ENCODE data around the gene LZTS3. TPM values are rescaled to one million over a fixed set of nuclear protein-coding genes. Genes with fewer than 3 reads are reported as not detected.
A peak's percentile ranks its signal among the peaks of the same experiment; 100 is the strongest.
"Not testable (repeated sequence)": the region's sequence is repeated elsewhere in the genome, so short reads cannot be mapped to it uniquely, and the experiment has no call there.

The LZTS3 gene
- total RNA-seq, 1 donor from 2014 or later: 6.9 TPM

DNA sequence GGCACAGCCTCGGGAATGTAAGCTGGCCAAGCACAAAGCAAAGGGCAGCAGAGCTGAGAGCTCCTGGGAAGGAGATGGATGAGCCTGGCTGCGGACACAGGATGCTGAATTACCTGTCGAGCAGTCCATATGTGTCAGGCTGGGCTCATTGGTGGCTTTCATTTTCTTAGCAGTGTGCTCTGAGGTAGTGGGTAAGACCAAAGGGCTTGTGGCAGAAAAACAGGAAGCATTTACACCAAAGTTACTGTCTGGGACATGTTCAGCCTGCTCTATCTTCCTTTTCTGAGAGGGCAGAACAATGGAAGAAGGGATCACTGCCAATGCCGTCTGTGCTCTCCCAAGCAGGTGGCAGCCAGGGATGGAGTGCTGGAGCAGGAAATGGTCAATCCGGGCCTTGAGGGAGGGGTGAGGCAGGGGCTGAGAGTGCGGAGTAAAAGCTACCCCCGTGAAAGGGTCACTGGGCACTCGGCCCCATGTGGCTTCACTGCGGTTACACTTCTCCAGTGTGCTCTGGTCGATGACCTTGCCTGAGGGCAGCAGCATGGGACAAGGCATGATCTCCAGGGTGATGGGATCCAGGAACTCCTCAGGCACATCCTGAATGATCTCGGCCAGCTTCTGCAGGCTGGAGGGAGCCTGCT lies 52.0 kb downstream of the LZTS3 start:
- no peaks in the 10 kb centered on the region for H3K27me3 Mint-ChIP-seq (ENCODE audit: unreplicated experiment)
- H3K9me3 Mint-ChIP-seq (ENCODE audit: unreplicated experiment): no peaks in the 10 kb centered on the region
- no peak for DNase-seq (ENCODE audit: extremely low spot score, unreplicated experiment)
- H3K27ac Mint-ChIP-seq (ENCODE audit: unreplicated experiment): no peak overlapping the region
- H3K4me1 Mint-ChIP-seq (ENCODE audit: unreplicated experiment): peaks cover 4% of the 10 kb centered on the region
- no peak overlapping the region for H3K4me3 Mint-ChIP-seq (ENCODE audit: unreplicated experiment)
- peaks cover 19% of the 10 kb centered on the region for H3K36me3 Mint-ChIP-seq (ENCODE audit: unreplicated experiment)
- TF ChIP-seq, protein P1, sequence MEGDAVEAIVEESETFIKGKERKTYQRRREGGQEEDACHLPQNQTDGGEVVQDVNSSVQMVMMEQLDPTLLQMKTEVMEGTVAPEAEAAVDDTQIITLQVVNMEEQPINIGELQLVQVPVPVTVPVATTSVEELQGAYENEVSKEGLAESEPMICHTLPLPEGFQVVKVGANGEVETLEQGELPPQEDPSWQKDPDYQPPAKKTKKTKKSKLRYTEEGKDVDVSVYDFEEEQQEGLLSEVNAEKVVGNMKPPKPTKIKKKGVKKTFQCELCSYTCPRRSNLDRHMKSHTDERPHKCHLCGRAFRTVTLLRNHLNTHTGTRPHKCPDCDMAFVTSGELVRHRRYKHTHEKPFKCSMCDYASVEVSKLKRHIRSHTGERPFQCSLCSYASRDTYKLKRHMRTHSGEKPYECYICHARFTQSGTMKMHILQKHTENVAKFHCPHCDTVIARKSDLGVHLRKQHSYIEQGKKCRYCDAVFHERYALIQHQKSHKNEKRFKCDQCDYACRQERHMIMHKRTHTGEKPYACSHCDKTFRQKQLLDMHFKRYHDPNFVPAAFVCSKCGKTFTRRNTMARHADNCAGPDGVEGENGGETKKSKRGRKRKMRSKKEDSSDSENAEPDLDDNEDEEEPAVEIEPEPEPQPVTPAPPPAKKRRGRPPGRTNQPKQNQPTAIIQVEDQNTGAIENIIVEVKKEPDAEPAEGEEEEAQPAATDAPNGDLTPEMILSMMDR (IDR thresholded peaks at IDR 0.05): no peak

DNA sequence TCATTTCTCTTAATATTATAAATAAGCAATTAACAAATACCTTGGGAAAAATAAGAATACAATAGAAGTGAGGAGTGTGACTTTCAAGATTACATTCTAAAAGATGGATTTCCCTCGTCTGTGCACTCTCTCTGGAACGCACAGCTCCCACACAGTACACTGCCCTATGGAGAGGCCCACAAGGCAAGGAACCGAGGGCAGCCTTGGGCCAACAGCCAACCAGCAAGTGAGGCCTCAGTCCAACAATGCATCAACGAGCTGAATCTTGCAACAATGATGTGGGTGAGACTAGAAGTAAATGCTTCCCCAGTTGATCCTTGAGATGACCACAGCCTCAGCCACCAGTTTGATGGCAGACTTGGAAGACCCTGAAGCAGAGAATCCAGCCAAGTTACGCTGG lies 54.3 kb downstream of the LZTS3 start:
- H3K4me3 Mint-ChIP-seq (ENCODE audit: unreplicated experiment): no peak overlapping the region
- TF ChIP-seq, protein P1 (IDR thresholded peaks at IDR 0.05): no peak
- H3K9me3 Mint-ChIP-seq (ENCODE audit: unreplicated experiment): no peaks in the 10 kb centered on the region
- H3K27ac Mint-ChIP-seq (ENCODE audit: unreplicated experiment): peak overlapping the region; percentile 27
- peaks cover 20% of the 10 kb centered on the region for H3K36me3 Mint-ChIP-seq (ENCODE audit: unreplicated experiment)
- DNase-seq (ENCODE audit: extremely low spot score, unreplicated experiment): no peak
- peaks cover 7% of the 10 kb centered on the region for H3K4me1 Mint-ChIP-seq (ENCODE audit: unreplicated experiment)
- H3K27me3 Mint-ChIP-seq (ENCODE audit: unreplicated experiment): no peaks in the 10 kb centered on the region

DNA sequence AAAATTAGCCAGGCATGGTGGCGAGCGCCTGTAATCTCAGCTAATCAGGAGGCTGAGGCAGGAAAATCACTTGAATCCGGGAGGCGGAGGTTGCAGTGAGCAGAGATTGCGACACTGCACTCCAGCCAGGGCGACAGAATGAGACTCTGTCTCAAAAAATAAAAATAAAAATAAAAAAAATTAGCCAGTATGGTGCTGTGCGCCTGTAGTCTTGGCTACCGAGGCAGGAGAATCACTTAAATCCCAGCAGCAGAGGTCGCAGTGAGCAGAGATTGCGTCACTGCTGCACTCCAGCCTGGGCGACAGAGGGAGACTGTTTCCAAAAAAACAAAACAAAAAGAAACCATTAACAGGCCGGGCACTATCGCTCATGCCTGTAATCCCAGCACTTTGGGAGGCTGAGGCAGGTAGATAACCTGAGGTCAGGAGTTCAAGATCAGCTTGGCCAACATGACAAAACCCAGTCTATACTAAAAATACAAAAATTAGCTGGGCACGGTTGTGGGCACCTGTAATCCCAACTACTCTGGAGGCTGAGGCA lies 55.4 kb downstream of the LZTS3 start:
- not testable (repeated sequence) for H3K4me3 Mint-ChIP-seq (ENCODE audit: unreplicated experiment); DNase-seq (ENCODE audit: extremely low spot score, unreplicated experiment); H3K27me3 Mint-ChIP-seq (ENCODE audit: unreplicated experiment); H3K9me3 Mint-ChIP-seq (ENCODE audit: unreplicated experiment); H3K4me1 Mint-ChIP-seq (ENCODE audit: unreplicated experiment)
- TF ChIP-seq, protein P1 (IDR thresholded peaks at IDR 0.05): peak; percentile 60
- Mint-ChIP-seq H3K36me3 (ENCODE audit: unreplicated experiment) (peaks cover 23% of the 10 kb centered on the region), H3K27ac (ENCODE audit: unreplicated experiment) (peak overlapping the region; percentile 47)

DNA sequence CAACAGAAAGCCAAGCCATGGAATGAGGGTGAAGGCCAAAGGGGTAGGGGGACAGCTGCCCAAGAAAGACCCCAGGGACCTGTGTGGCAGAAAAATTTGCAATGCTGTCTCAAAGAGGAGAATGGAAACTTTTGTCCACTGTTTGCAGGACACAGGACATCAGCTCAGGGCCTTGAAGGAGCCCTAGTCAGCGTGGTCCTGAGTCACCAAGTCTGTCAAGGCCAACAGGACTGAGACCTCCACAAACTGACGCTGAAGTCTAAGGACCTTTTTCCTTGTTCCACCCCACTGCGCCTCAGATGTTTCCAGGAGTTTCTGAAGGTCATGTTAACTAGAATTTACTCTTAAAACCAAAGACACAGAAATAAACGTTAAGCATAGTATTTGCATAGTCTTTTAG lies 57.0 kb downstream of the LZTS3 start:
- Mint-ChIP-seq H3K36me3 (ENCODE audit: unreplicated experiment) (peaks cover 18% of the 10 kb centered on the region), H3K4me1 (ENCODE audit: unreplicated experiment) (peaks cover 3% of the 10 kb centered on the region), H3K9me3 (ENCODE audit: unreplicated experiment) (no peaks in the 10 kb centered on the region), H3K27ac (ENCODE audit: unreplicated experiment) (no peak overlapping the region), H3K27me3 (ENCODE audit: unreplicated experiment) (no peaks in the 10 kb centered on the region), H3K4me3 (ENCODE audit: unreplicated experiment) (no peak overlapping the region)
- TF ChIP-seq, protein P1 (IDR thresholded peaks at IDR 0.05): no peak
- no peak for DNase-seq (ENCODE audit: extremely low spot score, unreplicated experiment)

DNA sequence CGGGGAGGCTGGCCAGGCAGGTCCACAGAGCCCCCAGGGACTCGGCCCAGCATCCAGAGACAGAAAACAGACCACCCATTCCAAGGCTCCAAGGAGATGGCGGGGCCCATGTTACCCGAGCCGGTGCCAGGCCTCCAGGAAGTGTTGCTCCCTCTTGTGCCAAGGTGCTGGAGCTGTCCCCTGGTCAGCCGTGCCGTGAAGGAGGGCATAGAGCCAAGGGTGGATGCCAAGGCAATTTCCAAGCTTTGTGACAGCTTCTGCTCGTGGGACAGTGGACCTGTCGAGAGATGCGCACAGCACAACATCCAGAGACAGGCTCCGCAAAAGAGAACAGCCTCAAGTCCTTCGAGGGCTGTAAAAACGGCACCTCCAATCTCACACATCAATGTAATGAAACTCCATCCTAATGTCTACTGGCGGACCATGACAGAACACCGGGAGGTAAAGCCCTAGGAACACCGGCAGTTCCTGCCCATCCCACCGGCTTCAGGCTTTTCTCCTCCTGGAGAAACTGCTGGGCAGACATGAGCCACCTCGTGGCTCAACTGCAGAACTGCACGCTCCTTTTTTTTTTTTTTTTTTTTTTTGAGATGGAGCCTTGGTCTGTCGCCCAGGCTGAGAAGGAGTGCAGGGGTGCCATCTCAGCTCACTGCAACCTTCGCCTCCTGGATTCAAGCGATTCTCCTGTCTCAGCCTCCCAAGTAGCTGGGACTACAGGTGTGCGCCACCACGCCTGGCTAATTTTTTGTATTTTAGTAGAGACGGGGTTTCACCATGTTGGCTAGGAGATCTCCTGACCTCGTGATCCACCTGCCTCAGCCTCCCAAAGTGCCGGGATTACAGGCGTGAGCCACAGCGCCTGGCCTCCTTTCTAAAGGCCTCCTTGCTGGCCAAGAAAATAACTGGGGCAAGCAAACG lies 57.9 kb downstream of the LZTS3 start:
- TF ChIP-seq, protein P1 (IDR thresholded peaks at IDR 0.05): peak; percentile 73
- H3K4me1 Mint-ChIP-seq (ENCODE audit: unreplicated experiment): peaks cover 3% of the 10 kb centered on the region

More for the DNA sequence above, 57.9 kb downstream of the LZTS3 start:
- Mint-ChIP-seq H3K27me3 (ENCODE audit: unreplicated experiment) (no peaks in the 10 kb centered on the region), H3K4me3 (ENCODE audit: unreplicated experiment) (no peak overlapping the region), H3K36me3 (ENCODE audit: unreplicated experiment) (peaks cover 15% of the 10 kb centered on the region), H3K9me3 (ENCODE audit: unreplicated experiment) (no peaks in the 10 kb centered on the region), H3K27ac (ENCODE audit: unreplicated experiment) (no peak overlapping the region)
- DNase-seq (ENCODE audit: extremely low spot score, unreplicated experiment): no peak

Data from osteocyte (in vitro differentiated cells).